ENCODE results near the gene RCL1.
"Not testable (repeated sequence)": the region's sequence is repeated elsewhere in the genome, so short reads cannot be mapped to it uniquely, and the experiment has no call there.

RCL1 gene, protein sequence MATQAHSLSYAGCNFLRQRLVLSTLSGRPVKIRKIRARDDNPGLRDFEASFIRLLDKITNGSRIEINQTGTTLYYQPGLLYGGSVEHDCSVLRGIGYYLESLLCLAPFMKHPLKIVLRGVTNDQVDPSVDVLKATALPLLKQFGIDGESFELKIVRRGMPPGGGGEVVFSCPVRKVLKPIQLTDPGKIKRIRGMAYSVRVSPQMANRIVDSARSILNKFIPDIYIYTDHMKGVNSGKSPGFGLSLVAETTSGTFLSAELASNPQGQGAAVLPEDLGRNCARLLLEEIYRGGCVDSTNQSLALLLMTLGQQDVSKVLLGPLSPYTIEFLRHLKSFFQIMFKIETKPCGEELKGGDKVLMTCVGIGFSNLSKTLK

DNA sequence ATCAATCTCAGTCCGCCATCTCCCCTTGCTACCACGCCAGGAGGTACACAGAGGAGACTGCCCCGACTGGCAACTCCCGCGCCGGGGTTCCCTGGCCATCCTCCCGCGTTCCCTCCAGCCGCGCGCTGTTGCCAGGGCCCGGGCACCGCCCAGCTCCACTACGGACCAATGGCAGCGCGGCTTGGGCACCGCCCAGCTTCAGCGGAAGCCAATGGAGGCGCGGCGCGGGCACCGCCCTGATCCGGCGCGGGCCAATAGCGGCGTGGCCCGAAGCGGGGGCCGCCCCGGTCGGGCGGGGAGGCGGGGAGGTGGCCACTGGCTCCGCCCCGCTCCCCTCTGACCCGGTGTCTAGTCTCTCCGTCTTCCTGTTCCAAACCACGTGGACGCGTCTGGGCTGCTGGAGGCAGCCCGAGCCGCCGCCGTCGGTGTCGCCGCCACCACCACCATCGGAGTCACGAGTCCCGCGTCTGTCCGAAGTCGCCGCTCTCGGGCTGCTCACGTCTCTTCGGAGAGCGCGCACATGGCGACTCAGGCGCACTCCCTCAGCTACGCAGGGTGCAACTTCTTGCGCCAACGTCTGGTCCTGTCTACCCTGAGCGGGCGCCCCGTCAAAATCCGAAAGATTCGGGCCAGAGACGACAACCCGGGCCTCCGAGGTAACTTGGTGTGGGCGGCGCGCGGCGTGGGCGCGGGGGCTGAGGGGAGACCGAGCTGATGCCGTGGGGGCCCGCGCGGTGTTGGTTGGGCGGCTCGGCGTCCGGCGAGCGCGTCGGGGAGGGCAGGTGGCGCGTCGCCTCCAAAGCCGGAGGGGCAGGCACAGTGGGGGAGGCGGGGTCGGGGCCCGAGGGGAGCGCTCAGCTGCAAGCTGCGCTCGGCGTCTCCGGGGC is at the start of gene RCL1:
TSS of gene RCL1 (plus strand) at position 373 of the 887 bp plus-strand sequence. CDS start at position 521, 148 bp downstream.
- peak within 1 kb of the TSS; percentile 87 for H3K4me3 ChIP-seq (ENCODE audit: low read depth, low read length)

DNA sequence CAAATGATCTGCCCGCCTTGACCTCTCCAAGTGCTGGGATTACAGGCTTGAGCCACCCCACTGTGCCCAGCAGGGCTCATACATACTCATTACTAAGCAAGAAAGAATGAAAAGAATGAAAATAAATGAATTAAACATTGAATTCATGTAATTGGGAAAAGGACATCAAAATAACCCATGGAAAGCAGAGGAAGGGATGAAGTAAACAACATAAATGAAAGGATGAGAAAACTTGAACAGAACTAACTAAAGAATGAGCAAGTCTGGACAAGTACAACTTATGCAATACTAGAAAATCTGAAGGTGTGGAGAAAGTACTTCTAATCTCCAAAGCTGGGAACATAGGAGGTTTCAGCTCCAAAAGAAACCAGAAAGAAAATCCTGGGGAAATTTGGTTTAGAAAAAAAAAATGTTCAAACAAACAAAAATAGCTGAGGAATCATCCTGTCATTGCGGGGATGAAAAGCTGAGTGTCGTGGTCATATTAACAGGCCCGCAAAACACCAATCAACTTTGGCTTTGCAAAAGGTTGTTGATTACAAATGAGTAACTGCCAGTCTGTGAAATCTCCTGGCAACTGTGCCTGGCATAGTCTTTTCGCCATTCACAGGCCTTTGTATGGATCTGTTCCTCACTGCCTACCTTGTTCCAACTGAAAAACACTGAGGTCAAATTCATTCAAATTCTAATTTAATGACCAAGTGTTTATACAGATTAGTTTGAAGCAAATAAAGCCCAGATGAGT is 49.4 kb upstream of the RCL1 start:
- H3K4me3 ChIP-seq (ENCODE audit: low read depth, low read length): no peak overlapping the region

DNA sequence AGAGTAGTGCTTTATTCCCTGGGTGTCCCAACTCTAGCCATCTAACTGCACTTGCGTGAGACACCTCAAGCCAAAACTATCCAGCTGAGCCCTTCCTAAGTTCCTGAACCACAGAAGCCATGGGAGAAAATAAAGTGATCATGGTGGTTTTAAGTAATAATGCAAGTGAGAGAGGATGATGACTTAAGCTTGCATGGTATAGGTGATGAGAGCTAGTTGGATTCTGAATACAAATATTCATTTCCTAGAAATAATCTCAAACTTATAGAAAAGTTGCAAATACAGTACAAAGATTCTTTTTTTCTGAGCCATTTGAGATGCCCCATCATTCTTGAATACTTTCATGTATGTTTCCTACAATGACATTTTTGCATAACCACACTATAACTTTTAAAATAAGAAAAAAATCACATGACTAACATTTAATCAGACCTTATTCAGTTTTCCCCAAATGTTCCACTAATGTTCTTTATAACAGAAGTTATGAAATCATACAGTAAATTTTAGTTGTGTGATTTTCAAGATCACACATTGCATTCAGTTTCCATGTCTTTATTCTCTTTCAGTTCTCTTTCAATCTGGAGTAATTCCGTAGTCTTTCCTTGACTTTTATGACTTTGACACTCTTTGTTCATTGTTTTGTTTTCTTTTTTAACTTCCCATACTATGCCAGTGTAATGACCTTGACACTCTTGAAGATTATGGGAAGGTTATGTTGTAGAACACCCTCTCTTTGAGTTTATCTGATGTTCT is 46.3 kb upstream of the RCL1 start:
- H3K4me3 ChIP-seq (ENCODE audit: low read depth, low read length): no peak overlapping the region

DNA sequence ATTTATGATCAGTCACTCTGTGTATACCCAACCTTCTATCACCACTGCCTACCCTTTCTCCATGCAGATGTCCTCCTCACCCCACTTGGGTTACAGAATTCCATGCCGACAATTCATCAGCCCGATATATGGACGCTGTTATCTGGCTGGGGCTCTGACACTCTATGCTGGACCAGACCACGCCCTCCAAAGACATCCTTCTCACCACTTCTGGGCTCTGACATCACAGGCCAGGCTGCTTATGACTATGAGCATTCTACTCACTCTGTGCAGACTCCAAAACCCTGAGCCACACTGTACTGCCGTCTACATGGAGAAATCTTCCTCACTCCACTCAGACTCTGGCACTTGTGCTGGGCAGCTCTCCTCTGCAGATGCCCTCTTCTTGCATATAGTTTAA is 44.1 kb upstream of the RCL1 start:
- no peak overlapping the region for H3K4me3 ChIP-seq (ENCODE audit: low read depth, low read length)

DNA sequence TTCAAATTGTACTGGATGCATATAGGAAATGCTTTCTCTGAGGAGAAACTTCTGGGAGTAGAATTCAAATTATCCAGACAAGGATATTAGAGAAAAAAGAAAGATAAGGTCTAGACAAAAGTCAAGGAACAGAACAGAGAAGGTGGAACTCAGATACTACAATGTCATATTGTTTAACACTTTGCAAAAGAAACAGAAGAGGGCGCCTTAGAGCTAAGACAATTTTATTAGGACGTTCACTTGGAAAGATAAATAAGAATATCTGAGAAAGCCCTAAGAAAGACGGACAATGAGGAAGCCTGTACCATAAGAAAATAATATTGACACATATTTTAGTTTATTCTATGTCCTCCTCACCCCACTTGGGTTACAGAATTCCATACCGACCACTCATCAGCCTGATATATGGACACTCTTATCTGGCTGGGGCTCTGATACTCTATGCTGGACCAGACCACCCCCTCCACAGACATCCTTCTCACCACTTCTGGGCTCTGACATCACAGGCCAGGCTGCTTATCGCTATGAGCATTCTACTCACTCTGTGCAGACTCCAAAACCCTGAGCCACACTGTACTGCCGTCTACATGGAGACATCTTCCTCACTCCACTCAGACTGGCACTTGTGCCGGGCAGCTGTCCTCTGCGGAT is 42.6 kb upstream of the RCL1 start:
- H3K4me3 ChIP-seq (ENCODE audit: low read depth, low read length): no peak overlapping the region

DNA sequence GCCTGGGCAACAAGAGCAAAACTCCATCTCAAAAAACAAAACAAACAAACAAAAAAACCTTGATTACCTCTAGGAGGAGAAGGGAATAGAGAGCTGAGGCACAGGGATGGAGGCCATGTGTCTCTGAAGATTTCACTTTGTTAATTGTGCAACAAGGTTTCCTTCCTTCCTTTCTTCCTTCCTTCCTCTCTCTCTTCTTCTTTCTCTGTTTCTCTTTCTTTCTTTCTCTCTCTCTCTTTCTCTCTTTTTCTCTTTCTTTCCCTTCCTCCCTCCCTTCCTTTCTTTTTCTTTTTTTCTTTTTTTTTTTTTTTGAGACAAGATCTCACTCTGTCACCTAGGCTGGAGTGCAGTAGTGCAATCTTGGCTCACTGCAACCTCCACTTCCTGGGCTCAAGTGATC is 38.2 kb upstream of the RCL1 start:
- H3K4me3 ChIP-seq (ENCODE audit: low read depth, low read length): not testable (repeated sequence)

DNA sequence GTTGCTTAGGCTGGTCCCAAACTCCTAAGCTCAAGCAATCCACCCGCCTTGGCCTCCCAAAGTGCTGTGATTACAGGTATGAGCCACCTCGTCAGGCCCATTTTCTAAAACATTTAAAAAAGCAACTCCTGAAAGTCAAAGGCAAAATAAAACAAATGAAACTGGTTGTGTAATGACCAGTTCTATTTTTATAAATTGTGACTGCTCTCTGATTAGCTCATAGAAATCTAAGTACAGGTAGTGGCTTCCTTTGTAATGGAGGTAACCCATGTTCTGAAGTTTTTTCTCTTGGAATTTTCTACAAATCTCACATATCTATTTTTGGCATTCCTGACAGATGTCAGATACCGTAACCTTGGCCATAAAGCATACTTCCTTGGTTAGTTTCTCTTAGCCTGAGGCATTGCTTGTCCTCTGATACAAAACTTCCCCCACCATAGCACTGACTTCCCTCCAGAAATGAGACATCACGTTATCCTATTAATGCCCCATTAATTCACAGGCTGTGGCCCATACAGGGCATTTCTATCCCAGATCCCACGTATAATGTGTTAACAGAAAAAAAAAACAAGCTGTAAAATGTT is 37.6 kb upstream of the RCL1 start:
- no peak overlapping the region for H3K4me3 ChIP-seq (ENCODE audit: low read depth, low read length)

DNA sequence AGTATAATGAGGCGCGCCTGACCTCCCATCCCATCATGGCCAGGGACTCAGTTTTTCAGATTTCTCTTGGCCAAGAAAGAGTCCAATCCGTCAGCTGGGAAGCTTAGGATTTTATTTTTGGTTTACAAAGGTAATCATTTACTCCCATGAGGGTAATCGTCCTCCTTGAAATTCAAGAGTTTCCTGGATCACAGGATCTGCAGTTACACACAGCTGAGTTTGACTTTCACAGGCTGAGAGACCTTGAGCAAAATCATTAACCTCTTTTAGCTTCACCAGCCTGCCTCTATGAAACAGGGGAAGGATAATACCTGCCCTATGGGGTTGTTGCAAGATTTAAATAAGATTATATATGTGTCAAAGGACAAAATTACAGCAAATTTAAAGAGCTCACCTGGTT is 36.3 kb upstream of the RCL1 start:
- no peak overlapping the region for H3K4me3 ChIP-seq (ENCODE audit: low read depth, low read length)

DNA sequence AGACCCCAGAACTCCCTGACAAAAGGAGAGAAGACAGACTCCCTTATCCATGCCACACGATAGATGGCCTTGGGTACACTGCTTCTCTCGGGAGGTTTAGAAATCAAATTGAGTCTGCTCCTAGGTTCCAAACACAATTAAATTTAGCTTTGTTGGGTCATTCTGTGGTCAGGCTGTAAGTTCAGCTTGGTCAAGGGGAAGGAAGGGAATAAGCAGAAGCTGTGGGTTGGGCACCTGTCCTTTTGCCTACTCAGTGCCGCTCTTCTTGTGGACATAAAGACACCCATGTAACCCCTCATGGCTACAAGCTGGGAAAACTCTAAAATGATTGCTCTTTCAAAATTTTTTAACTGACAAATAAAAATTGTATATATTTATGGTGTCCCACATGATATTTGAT is 32.6 kb upstream of the RCL1 start:
- H3K4me3 ChIP-seq (ENCODE audit: low read depth, low read length): no peak overlapping the region

DNA sequence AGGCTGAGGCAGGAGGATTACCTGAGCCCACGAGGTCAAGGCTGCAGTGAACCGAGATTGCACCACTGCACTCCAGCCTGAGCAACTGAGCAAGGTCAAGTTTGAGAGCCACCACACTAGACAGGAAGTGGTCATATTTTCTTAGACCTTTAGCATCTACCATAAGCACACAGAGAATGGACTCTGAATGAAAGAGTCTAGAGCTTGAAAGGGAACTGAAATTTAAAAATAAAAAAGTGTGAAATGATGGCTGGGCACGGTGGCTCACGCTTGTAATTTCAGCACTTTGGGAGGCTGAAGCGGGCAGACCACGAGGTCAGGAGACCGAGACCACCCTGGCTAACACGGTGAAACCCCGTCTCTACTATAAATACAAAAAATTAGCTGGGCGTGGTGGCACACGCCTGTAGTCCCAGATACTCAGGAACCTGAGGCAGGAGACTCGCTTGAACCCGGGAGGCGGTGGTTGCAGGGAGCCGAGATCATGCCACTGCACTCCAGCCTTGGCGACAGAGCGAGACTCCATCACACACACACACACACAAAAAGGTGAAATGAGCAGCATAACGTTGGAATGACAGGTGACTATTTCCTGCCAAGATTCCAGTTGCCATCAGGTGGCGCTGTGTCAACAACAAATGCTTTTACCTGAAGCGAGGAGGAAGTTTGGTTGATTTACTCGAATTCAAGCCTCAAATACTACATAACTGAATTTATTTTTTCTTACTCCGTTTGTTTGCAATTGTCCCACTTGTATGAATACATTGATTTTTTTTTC is 30.4 kb upstream of the RCL1 start:
- no peak overlapping the region for H3K4me3 ChIP-seq (ENCODE audit: low read depth, low read length)

DNA sequence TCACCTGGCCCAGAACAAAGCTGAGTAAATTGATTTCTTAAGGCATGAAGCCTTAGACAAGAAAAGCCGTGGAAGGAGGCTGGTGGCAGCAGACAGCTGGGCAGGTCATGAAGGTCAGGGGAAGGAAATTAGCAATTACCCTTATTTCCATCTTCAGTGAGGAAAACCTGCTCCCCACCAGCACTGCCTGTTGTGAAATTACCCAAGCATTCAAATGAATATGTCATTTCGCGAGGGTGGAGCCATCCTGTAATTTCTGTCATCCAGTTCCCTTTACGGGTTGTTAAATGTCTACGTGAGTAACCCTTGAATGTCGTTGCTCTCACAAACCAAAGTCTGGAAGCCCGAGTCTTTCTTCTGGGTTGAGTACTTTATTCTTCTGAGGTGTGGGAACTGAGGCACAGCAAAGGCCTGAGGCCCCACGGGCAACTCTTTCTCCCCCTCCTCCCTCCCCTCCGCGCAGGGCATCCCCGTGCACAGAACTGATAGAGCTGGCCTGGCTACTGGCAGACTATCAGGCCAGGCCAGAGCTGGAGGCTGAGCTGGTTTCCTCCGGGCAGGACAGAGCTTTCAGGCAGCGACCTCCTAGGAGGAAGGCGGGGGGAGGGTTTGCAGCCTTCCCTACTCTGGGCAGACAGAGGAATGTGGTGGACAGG is 29.7 kb upstream of the RCL1 start:
- H3K4me3 ChIP-seq (ENCODE audit: low read depth, low read length): no peak overlapping the region

DNA sequence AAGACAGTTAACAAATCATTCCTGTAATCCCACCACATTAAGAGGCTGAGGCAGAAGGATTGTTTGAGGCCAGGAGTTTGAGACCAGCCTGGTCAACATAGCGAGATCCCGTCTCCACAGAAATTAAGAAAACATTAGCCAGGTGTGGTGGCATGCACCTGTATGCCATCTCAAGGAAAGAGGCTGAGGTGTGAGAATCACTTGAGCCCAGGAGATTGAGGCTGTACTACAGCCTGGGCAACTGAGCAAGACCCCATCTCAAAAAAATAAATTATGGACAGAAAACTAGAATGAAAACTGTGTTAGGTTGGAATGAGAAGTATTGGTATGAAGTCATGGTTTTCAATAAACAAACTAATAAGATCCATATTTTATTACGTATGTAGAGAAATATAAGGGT is 28.7 kb upstream of the RCL1 start:
- no peak overlapping the region for H3K4me3 ChIP-seq (ENCODE audit: low read depth, low read length)

DNA sequence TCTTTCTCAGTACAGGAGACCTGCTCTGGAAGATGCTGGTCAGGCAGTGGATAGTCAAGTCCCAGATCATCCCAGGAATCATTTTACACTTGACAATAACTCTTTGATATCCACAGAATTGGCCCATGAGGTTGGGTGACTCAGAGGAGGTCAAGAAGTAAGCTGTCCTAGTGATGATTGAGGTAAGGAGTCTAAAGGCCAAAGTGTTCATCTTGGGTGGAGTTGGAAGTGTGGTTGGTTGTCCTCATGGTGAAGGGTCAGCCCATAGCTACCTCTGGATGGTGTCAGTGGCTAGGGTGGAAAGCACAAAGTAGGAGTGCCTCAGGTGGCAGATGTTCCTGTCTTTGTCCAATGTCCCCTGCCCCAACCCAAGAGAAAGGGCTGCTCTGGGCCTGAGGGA is 24.1 kb upstream of the RCL1 start:
- H3K4me3 ChIP-seq (ENCODE audit: low read depth, low read length): no peak overlapping the region

DNA sequence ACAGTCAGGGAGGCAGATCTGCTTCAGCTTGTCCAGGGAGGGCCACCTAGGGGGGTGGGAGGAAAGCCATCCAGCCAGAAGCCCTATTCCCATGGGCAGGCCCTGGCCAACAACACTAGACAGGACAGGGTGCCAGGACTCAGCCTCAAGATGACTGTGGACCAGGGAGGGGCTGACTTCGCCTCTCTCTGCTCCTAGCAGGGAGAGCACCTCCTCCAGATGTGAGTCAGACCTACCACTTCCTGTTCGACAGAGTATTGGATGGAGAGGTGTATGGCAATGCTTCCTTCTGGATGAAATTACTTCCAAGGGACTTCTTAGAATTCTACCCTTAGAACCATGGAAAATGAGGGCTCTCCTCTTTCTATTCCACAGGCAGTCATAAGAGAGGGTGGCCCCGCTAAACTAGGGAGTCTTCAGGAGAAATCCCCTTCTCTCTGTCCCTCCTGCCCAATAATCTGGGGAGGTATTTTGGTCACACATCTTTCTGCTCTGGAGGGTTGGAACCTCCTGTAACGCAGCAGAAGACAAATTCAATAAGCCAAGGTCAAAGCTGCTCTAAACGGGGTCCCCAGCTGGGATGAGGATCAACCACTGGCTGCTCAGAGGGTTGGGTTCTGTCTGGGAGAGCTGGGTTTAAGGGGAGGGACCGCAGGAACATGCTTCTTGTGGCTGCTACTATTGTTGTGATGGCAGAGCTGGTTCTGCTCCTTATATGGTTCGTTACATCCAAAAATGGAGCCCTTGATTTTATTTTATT is 23.2 kb upstream of the RCL1 start:
- H3K4me3 ChIP-seq (ENCODE audit: low read depth, low read length): no peak overlapping the region

DNA sequence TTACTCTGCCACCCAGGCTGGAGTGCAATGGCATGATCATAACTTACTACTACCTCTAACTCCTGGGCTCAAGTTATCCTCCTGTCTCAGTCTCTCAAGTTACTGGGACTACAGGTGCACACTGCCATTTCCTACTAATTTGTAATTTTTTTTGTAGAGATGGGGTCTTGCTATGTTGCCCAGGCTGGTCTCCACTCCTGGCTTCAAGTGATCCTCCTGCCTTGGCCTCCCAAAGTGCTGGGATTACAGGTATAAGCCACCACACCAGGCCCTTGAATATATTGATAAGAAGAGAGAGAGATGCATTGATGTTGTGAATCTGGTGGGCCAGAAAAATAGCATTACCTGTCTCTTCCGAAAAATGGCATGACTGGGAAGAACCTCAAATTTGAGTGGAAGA is 21.0 kb upstream of the RCL1 start:
- no peak overlapping the region for H3K4me3 ChIP-seq (ENCODE audit: low read depth, low read length)

DNA sequence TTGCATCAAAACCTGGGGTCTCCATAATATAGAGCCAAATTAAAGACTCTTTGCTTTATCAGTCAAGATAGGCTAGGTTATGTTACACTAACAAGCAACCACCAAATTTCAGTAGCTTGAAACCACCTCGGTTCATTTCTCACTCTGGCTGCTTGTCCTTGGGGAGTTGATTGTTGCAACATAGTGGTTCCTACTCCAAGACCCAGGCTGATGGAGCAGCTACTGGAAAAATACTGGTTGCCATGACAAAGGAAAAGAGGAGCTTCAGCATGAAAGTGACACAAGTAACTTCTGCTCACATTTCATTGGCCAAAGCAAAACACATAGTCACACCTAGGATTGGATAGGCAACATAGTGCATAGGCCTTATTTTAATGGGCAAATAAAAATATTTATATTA is 18.5 kb upstream of the RCL1 start:
- H3K4me3 ChIP-seq (ENCODE audit: low read depth, low read length): no peak overlapping the region

DNA sequence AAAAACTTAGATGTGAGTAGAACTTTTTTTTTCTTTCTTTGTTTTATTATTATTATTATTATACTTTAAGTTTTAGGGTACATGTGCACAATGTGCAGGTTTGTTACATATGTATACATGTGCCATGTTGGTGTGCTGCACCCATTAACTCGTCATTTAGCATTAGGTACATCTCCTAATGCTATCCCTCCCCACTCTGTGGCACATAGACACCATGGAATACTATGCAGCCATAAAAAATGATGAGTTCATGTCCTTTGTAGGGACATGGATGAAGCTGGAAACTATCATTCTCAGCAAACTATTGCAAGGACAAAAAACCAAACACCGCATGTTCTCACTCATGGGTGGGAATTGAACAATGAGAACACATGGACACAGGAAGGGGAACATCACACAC is 17.8 kb upstream of the RCL1 start:
- H3K4me3 ChIP-seq (ENCODE audit: low read depth, low read length): not testable (repeated sequence)

DNA sequence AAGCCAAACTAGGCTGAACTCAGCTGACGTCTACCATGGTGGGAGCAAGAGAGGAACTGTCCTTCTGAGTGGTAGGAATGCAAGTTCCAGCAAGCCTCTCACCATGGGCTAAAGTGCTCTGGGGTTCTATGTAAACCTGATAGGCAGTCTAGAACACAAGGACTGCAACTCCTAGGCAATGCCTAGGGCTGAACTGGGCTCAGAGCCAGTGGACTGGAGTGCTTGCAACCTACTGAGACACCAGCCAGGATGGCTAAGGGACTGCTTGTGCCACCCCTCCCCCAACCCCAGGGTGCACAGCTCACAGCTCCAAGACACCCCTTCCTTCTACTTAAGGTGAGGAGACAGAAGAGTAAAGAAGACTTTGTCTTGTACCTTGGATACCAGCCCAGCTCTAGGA is 12.1 kb upstream of the RCL1 start:
- H3K4me3 ChIP-seq (ENCODE audit: low read depth, low read length): no peak overlapping the region

Measured in iPS-11a (cell line).